HCT116 (cell line): Measurements from ENCODE around the gene HSPG2. TPM values are rescaled to one million over a fixed set of nuclear protein-coding genes. Genes with fewer than 3 reads are reported as not detected.

ENCODE experiments used
- ATAC-seq: fragments of 200-7000 bp; cut with Tn5 transposase; 2 replicates; pipeline ENCODE4 v1.9.1; 2020; ENCODE audit warnings: mild to moderate bottlenecking, moderate library complexity
- BruUV-seq: library from RNA; stranded (reverse); fragments of 400-500 nt; replicated peaks from 2 replicates; lab custom pipeline; 2021; lab: Mats Ljungman, UMichigan
- CTCF ChIA-PET: fragments of 300-600 bp; sonication (Branson Sonifier 250); formaldehyde crosslinking; loops from one replicate; lab custom pipeline; 2021; ENCODE audit warnings: antibody characterized with exemption; lab: Charles Lee
- POLR2A ChIA-PET: fragments of 300-600, 350-600 bp; sonication (Branson Sonifier 250); formaldehyde crosslinking; loops from one replicate; lab custom pipeline; 2021; ENCODE audit warnings: antibody characterized with exemption; lab: Charles Lee
- RAD21 ChIA-PET, 2 experiments: fragments of 300-600 bp; sonication (Branson Sonifier 250); formaldehyde crosslinking; loops; one replicate each; lab custom pipeline; 2023; ENCODE audit warnings: low total read pairs in 2 of 2; ENCODE audit not compliant: uncharacterized antibody in 2 of 2, unreplicated experiment in 2 of 2, low non-redundant PET in 1 of 2; lab: Charles Lee
- DNase-seq: peaks from one replicate; pipeline ENCODE4 v3.0.0-alpha.2; 2010; ENCODE audit warnings: low read depth, low spot score
- H2AFZ ChIP-seq: fragments of 200-600 bp; shearing (Covaris generic), sonication (generic); 2 replicates; pipeline ENCODE4 v1.6.1; 2017; ENCODE audit warnings: low read depth, mixed run types, mixed read lengths, antibody characterized with exemption, low read length; ENCODE audit not compliant: poor library complexity, severe bottlenecking
- H3K27ac ChIP-seq: 2 replicates; pipeline ENCODE4 v1.5.1; 2012; ENCODE audit warnings: low read depth, low read length
- H3K27me3 ChIP-seq: fragments of 200-600 bp; sonication (generic); 2 replicates; pipeline ENCODE4 v1.6.1; 2016; ENCODE audit warnings: mixed run types, low read length, mixed read lengths; ENCODE audit not compliant: insufficient read depth
- H3K36me3 ChIP-seq, 2 experiments: fragments of 200-500 bp in 1 of 2; fragments of 200-600 bp in 1 of 2; sonication (Bioruptor generic) in 1 of 2; sonication (generic) in 1 of 2; 2 replicates each; pipeline versions ENCODE4 v1.5.1 to v1.6.1; 2014 to 2016; ENCODE audit warnings: low read length in 2 of 2, inconsistent platforms in 1 of 2, mixed read lengths in 1 of 2, mixed run types in 1 of 2; ENCODE audit not compliant: insufficient read depth in 2 of 2, control insufficient read depth in 1 of 2
- H3K4me1 ChIP-seq, 2 experiments: fragments of 200-600 bp in 1 of 2; sonication (generic) in 1 of 2; 2 replicates each; pipeline versions ENCODE4 v1.5.1 to v1.6.1; 2012 to 2017; ENCODE audit warnings: low read length in 2 of 2, inconsistent platforms in 1 of 2, mild to moderate bottlenecking in 1 of 2, mixed read lengths in 1 of 2, mixed run types in 1 of 2, moderate library complexity in 1 of 2; ENCODE audit not compliant: insufficient read depth in 2 of 2, control insufficient read depth in 1 of 2
- H3K4me2 ChIP-seq: fragments of 200-600 bp; sonication (generic); 2 replicates; pipeline ENCODE4 v1.6.1; 2017; ENCODE audit warnings: mixed run types, low read length, mixed read lengths
- H3K4me3 ChIP-seq, 2 experiments: fragments of 200-600 bp in 1 of 2; sonication (generic) in 1 of 2; replicated peaks in 1 of 2; 2 replicates each; pipeline ENCODE4 v1.5.1; 2011 to 2016; ENCODE audit warnings: low read length in 2 of 2, control low read depth in 1 of 2, low read depth in 1 of 2, mild to moderate bottlenecking in 1 of 2, mixed read lengths in 1 of 2, mixed run types in 1 of 2
- H3K79me2 ChIP-seq: fragments of 200-600 bp; sonication (generic); 2 replicates; pipeline ENCODE4 v1.6.1; 2017; ENCODE audit warnings: mild to moderate bottlenecking, mixed run types, low read length, moderate library complexity, mixed read lengths; ENCODE audit not compliant: insufficient read depth
- H3K9ac ChIP-seq: fragments of 200-600 bp; sonication (generic); 2 replicates; pipeline ENCODE4 v1.6.1; 2016; ENCODE audit warnings: low read length, mixed read lengths
- H3K9me2 ChIP-seq: fragments of 200-600 bp; sonication (generic), shearing (Covaris generic); 2 replicates; pipeline ENCODE4 v1.6.1; 2017; ENCODE audit warnings: mixed run types, mild to moderate bottlenecking, moderate library complexity; ENCODE audit not compliant: insufficient read depth
- H3K9me3 ChIP-seq, 2 experiments: fragments of 200-500 bp in 1 of 2; fragments of 200-600 bp in 1 of 2; sonication (Bioruptor generic) in 1 of 2; sonication (generic) in 1 of 2; 2 replicates each; pipeline ENCODE4 v1.6.1; 2014 to 2017; ENCODE audit warnings: low read length in 2 of 2, mixed read lengths in 2 of 2, inconsistent platforms in 1 of 2, low read depth in 1 of 2, mild to moderate bottlenecking in 1 of 2, mixed run types in 1 of 2, moderate library complexity in 1 of 2; ENCODE audit not compliant: control insufficient read depth in 1 of 2, insufficient read depth in 1 of 2
- H4K20me1 ChIP-seq: fragments of 200-600 bp; sonication (generic), shearing (Covaris generic); 2 replicates; pipeline ENCODE4 v1.6.1; 2017; ENCODE audit warnings: mixed run types, mild to moderate bottlenecking, moderate library complexity; ENCODE audit not compliant: insufficient read depth
- CBX3 ChIP-seq: IDR thresholded peaks from 2 replicates; pipeline ENCODE4 v1.6.1; 2012; ENCODE audit warnings: low read depth
- CTCF ChIP-seq, 3 experiments: fragments of 200-600 bp in 1 of 3; sonication (generic) in 1 of 3; IDR thresholded peaks in 2 of 3; conservative IDR thresholded peaks in 1 of 3; 2 replicates each; pipeline ENCODE4 v1.5.1; 2012 to 2017; ENCODE audit warnings: low read depth in 2 of 3, low read length in 2 of 3, antibody characterized with exemption in 1 of 3, borderline replicate concordance in 1 of 3, control low read depth in 1 of 3, mild to moderate bottlenecking in 1 of 3, mixed read lengths in 1 of 3, mixed run types in 1 of 3, moderate library complexity in 1 of 3; ENCODE audit not compliant: insufficient read depth in 1 of 3
- JUND ChIP-seq: IDR thresholded peaks from 2 replicates; pipeline ENCODE4 v1.6.1; 2012
- POLR2AphosphoS5 ChIP-seq: IDR thresholded peaks from 2 replicates; pipeline ENCODE4 v1.6.1; 2011; ENCODE audit warnings: mild to moderate bottlenecking, low read depth, low read length, moderate library complexity
- ZBTB33 ChIP-seq: IDR thresholded peaks from 2 replicates; pipeline ENCODE4 v1.6.1; 2011; ENCODE audit warnings: mild to moderate bottlenecking, low read length, moderate library complexity; ENCODE audit not compliant: insufficient replicate concordance; ENCODE audit errors: extremely low read depth
- intact Hi-C: fragments of 100-400 bp; cut with micrococcal nuclease; formaldehyde crosslinking; loops from 2 replicates; pipeline ENCODE4 v1.10.0; 2022
- total RNA-seq: library from RNA; stranded (reverse); gene quantifications from one replicate; pipeline ENCODE4 v1.2.1, GENCODE V29; 2021; ENCODE audit not compliant: unreplicated experiment

Gene HSPG2
- total RNA-seq, 1 experiment from 2014 or later: 55.7 TPM

GRCh38 chr1:21936366-21937031 lies 611 bp downstream of the HSPG2 start:
- ChIA-PET POLR2A (no interaction called here), CTCF (no interaction called here), RAD21 (interaction anchor here in 1 of 2 experiments (0.6 kb wide), 1 partner anchor 9 kb away, joined by 5 read pairs; no protein-coding TSS in a partner anchor)
- Histone ChIP-seq H3K9me2 (no peaks in the 10 kb centered on the region), H3K4me2 (peak overlapping the region; percentile 91), H3K4me1 (peaks cover 45 to 88% of the 10 kb centered on the region in 2 experiments), H3K79me2 (peaks cover 37% of the 10 kb centered on the region; the same call in 1 of the 2 replicates), H2AFZ (no peak overlapping the region), H4K20me1 (no peaks in the 10 kb centered on the region), H3K36me3 (no peaks in the 10 kb centered on the region), H3K27me3 (no peaks in the 10 kb centered on the region), H3K9me3 (no peaks in the 10 kb centered on the region), H3K4me3 (peak overlapping the region; percentile 60 to 76), H3K9ac (peak overlapping the region; percentile 78), H3K27ac (peak overlapping the region; percentile 60)
- TF ChIP-seq ZBTB33 (no peak), POLR2AphosphoS5 (no peak), CBX3 (no peak), JUND (no peak), CTCF (IDR thresholded peaks at IDR 0.05 in 2 of 3, conservative IDR thresholded peaks at IDR 0.05 in 1 of 3; ENCODE audit: borderline replicate concordance in 1 of 3, insufficient read depth in 1 of 3, low read depth in 2 of 3, low read length in 2 of 3) (no peak)
- intact Hi-C loops: loop anchor here (5.0 kb wide), 1 partner anchor 154 kb away; the partner anchor contains the start of gene USP48
- ATAC-seq: peak; percentile 28
- BruUV-seq: TSS peak; percentile 50
- no peak for DNase-seq
